SK-N-SH (cell line): Measurements from ENCODE around the gene CC2D2A. TPM values are rescaled to one million over a fixed set of nuclear protein-coding genes. Genes with fewer than 3 reads are reported as not detected.

ENCODE experiments used
- CTCF ChIA-PET: fragments of 300-600, 350-600 bp; formaldehyde crosslinking; extraction: SDS; loops from one replicate; lab custom pipeline; 2021; lab: Yijun Ruan, JAX
- POLR2A ChIA-PET: fragments of 350-600 bp; sonication (Branson Sonifier 250); formaldehyde crosslinking; extraction: SDS; loops from one replicate; lab custom pipeline; 2020; ENCODE audit warnings: antibody characterized with exemption, inconsistent platforms; lab: Yijun Ruan, JAX
- DNase-seq: peaks from one replicate; pipeline ENCODE4 v3.0.0; 2012
- H2AFZ ChIP-seq: fragments of 200-600 bp; sonication (generic); 2 replicates; pipeline ENCODE4 v1.8.1; 2016; ENCODE audit warnings: antibody characterized with exemption, mild to moderate bottlenecking, low read depth
- H3F3A ChIP-seq: fragments of 200-600 bp; sonication (generic); replicated peaks from 2 replicates; pipeline ENCODE3; 2016; ENCODE audit warnings: antibody characterized with exemption, mild to moderate bottlenecking; ENCODE audit not compliant: insufficient read depth
- H3K27ac ChIP-seq, 2 experiments: fragments of 200-500 bp in 1 of 2; fragments of 200-600 bp in 1 of 2; sonication (Bioruptor generic) in 1 of 2; sonication (generic), shearing (Covaris generic) in 1 of 2; 2 replicates each; pipeline versions ENCODE4 v1.5.1 to v1.6.1; 2014 to 2016; ENCODE audit warnings: low read depth in 2 of 2, inconsistent platforms in 1 of 2, low read length in 1 of 2, mild to moderate bottlenecking in 1 of 2, mixed read lengths in 1 of 2
- H3K27me3 ChIP-seq: fragments of 200-600 bp; sonication (generic), shearing (Covaris generic); 2 replicates; pipeline ENCODE4 v1.6.1; 2016; ENCODE audit warnings: mixed run types; ENCODE audit not compliant: insufficient read depth
- H3K36me3 ChIP-seq, 2 experiments: fragments of 200-500 bp in 1 of 2; fragments of 200-600 bp in 1 of 2; sonication (Bioruptor generic) in 1 of 2; sonication (generic) in 1 of 2; replicated peaks in 1 of 2; 2 replicates each; pipeline versions ENCODE3 to v1.5.1; 2014 to 2016; ENCODE audit warnings: low read length in 1 of 2, mild to moderate bottlenecking in 1 of 2; ENCODE audit not compliant: insufficient read depth in 2 of 2, control insufficient read depth in 1 of 2
- H3K4me1 ChIP-seq, 2 experiments: fragments of 200-500 bp in 1 of 2; fragments of 200-600 bp in 1 of 2; sonication (Bioruptor generic) in 1 of 2; sonication (generic), shearing (Covaris generic) in 1 of 2; 2 replicates each; pipeline versions ENCODE4 v1.5.1 to v1.6.1; 2014 to 2016; ENCODE audit warnings: low read depth in 1 of 2, low read length in 1 of 2, mixed run types in 1 of 2; ENCODE audit not compliant: insufficient read depth in 2 of 2, control insufficient read depth in 1 of 2
- H3K4me2 ChIP-seq: fragments of 200-600 bp; sonication (generic), shearing (Covaris generic); 2 replicates; pipeline ENCODE4 v1.6.1; 2017; ENCODE audit warnings: mixed run types
- H3K4me3 ChIP-seq, 2 experiments: fragments of 200-500 bp in 1 of 2; fragments of 200-600 bp in 1 of 2; sonication (Bioruptor generic) in 1 of 2; sonication (generic), shearing (Covaris generic) in 1 of 2; 2 replicates each; pipeline versions ENCODE4 v1.5.1 to v1.8.1; 2014 to 2016; ENCODE audit warnings: low read depth in 2 of 2, inconsistent platforms in 1 of 2, low read length in 1 of 2, mild to moderate bottlenecking in 1 of 2, mixed read lengths in 1 of 2, moderate library complexity in 1 of 2
- H3K79me2 ChIP-seq: fragments of 200-600 bp; sonication (generic); 2 replicates; pipeline ENCODE4 v1.8.1; 2017; ENCODE audit warnings: mild to moderate bottlenecking; ENCODE audit not compliant: insufficient read depth
- H3K9ac ChIP-seq: fragments of 200-600 bp; sonication (generic); 2 replicates; pipeline ENCODE4 v1.6.1; 2017; ENCODE audit warnings: mixed run types
- H3K9me2 ChIP-seq: fragments of 200-600 bp; sonication (generic); 2 replicates; pipeline ENCODE4 v1.6.1; 2017; ENCODE audit warnings: mixed run types
- H3K9me3 ChIP-seq: fragments of 200-600 bp; sonication (generic); 2 replicates; pipeline ENCODE4 v1.6.1; 2017; ENCODE audit warnings: mixed run types, mild to moderate bottlenecking, moderate library complexity
- H4K20me1 ChIP-seq: fragments of 200-600 bp; sonication (generic); 2 replicates; pipeline ENCODE4 v1.6.1; 2017; ENCODE audit warnings: mild to moderate bottlenecking, mixed run types; ENCODE audit not compliant: insufficient read depth
- ELF1 ChIP-seq: IDR thresholded peaks from 2 replicates; pipeline ENCODE4 v1.4.0; 2012
- EZH2phosphoT487 ChIP-seq: fragments of 200-600 bp; sonication (generic); IDR thresholded peaks from 2 replicates; pipeline ENCODE4 v1.6.1; 2017; ENCODE audit warnings: low read depth, mixed run types, mild to moderate bottlenecking, antibody characterized with exemption, moderate library complexity, borderline replicate concordance
- FOSL2 ChIP-seq: IDR thresholded peaks from 2 replicates; pipeline ENCODE4 v1.4.0; 2012; ENCODE audit warnings: low read depth, mild to moderate bottlenecking, moderate library complexity, borderline replicate concordance
- GABPA ChIP-seq: IDR thresholded peaks from 2 replicates; pipeline ENCODE4 v1.4.0; 2012; ENCODE audit warnings: low read depth, mild to moderate bottlenecking
- GATA2 ChIP-seq: sonication (generic); formaldehyde crosslinking; IDR thresholded peaks from 2 replicates; pipeline ENCODE4 v1.5.0; 2020; ENCODE audit warnings: mild to moderate bottlenecking, missing genetic modification reagents
- JUND ChIP-seq: IDR thresholded peaks from 2 replicates; pipeline ENCODE4 v1.4.0; 2012
- MAX ChIP-seq: IDR thresholded peaks from 2 replicates; pipeline ENCODE4 v1.4.0; 2012; ENCODE audit warnings: low read depth
- MXI1 ChIP-seq: IDR thresholded peaks from 2 replicates; pipeline ENCODE4 v1.6.1; 2012; ENCODE audit warnings: mild to moderate bottlenecking, low read depth, low read length, improper control_type of control experiment
- NRF1 ChIP-seq: IDR thresholded peaks from 2 replicates; pipeline ENCODE4 v1.6.1; 2012; ENCODE audit warnings: low read depth, mild to moderate bottlenecking, low read length
- RAD21 ChIP-seq: IDR thresholded peaks from 2 replicates; pipeline ENCODE4 v1.6.1; 2012; ENCODE audit warnings: mild to moderate bottlenecking, low read length
- REST ChIP-seq: IDR thresholded peaks from 2 replicates; pipeline ENCODE4 v1.6.1; 2012; ENCODE audit warnings: mild to moderate bottlenecking, low read depth, low read length, moderate library complexity
- SIN3A ChIP-seq: IDR thresholded peaks from 2 replicates; pipeline ENCODE4 v1.6.1; 2012; ENCODE audit warnings: low read depth, mild to moderate bottlenecking, low read length, moderate library complexity, borderline replicate concordance
- TAF1 ChIP-seq: IDR thresholded peaks from 2 replicates; pipeline ENCODE4 v1.6.1; 2012; ENCODE audit warnings: low read depth, mild to moderate bottlenecking, low read length, moderate library complexity, borderline replicate concordance
- TCF12 ChIP-seq: IDR thresholded peaks from 2 replicates; pipeline ENCODE4 v1.4.0; 2012
- YY1 ChIP-seq: IDR thresholded peaks from 2 replicates; pipeline ENCODE4 v1.4.0; 2012; ENCODE audit warnings: low read depth, mild to moderate bottlenecking
- ZBTB33 ChIP-seq: IDR thresholded peaks from 2 replicates; pipeline ENCODE4 v1.4.0; 2012; ENCODE audit warnings: low read depth, borderline replicate concordance
- WGBS: methylation state at CpG from one replicate; pipeline ENCODE4 v1.1.6; 2017; ENCODE audit warnings: low lambda C conversion rate; 5-methylcytosine and 5-hydroxymethylcytosine counted together
- polyA plus RNA-seq, 3 experiments: library from polyadenylated mRNA; depleted of rRNA; stranded (reverse); fragments of >200 nt; gene quantifications; 2 replicates each; pipeline ENCODE4 v1.2.3, GENCODE V29; 2012

CC2D2A gene
- polyA plus RNA-seq, 1 of the 3 experiments (the other 2 are of a cell fraction) = 17.8 TPM

GRCh38 chr4:15479089-15479912, 9.6 kb downstream of the CC2D2A start (continued):
- no peak for TF ChIP-seq REST
- TF ChIP-seq GABPA = no peak
- no peak for TF ChIP-seq EZH2phosphoT487
- TF ChIP-seq GATA2 (CRISPR knock-in tag) = no peak
- TF ChIP-seq TAF1 = no peak; the same call in 1 of the 2 replicates
- peak; percentile 92 for TF ChIP-seq YY1
- no peak for TF ChIP-seq ELF1
- no peak for TF ChIP-seq SIN3A

- Histone ChIP-seq H4K20me1 (no peaks in the 10 kb centered on the region), H3K9ac (peak overlapping the region; percentile 69), H3K79me2 (no peaks in the 10 kb centered on the region), H3K4me2 (peak overlapping the region; percentile 77), H3K27me3 (no peaks in the 10 kb centered on the region), H2AFZ (peak overlapping the region; percentile 84), H3K9me2 (no peaks in the 10 kb centered on the region), H3F3A (no peaks in the 10 kb centered on the region), H3K4me1 (peaks cover 10% of the 10 kb centered on the region in 2 experiments; a peak in 3 of 4 replicates), H3K4me3 (peak overlapping the region; percentile 49 to 55), H3K9me3 (no peaks in the 10 kb centered on the region), H3K36me3 (peaks cover 5 to 13% of the 10 kb centered on the region in 2 experiments), H3K27ac (peak overlapping the region in 1 of 2 experiments; percentile 93; a peak in 2 of 4 replicates)
- no peak for TF ChIP-seq ELF1
- no peak for TF ChIP-seq TCF12
- TF ChIP-seq ZBTB33 = no peak
- no peak for TF ChIP-seq MXI1
- TF ChIP-seq TAF1 = no peak
- no peak for TF ChIP-seq FOSL2
- no peak for TF ChIP-seq RAD21
- no peak for TF ChIP-seq JUND
- no peak for TF ChIP-seq YY1
- TF ChIP-seq MAX = no peak
- TF ChIP-seq NRF1 = no peak
- TF ChIP-seq REST = no peak
- TF ChIP-seq GATA2 (CRISPR knock-in tag) = no peak
- DNase-seq = no peak
- ChIA-PET POLR2A (interaction anchor here (0.9 to 1.5 kb wide), 6 partner anchors 10 to 326 kb away, joined by 3 to 23 read pairs (median 5); partner anchors contain the start of genes CC2D2A and FBXL5), CTCF (interaction anchor here (0.7 to 3.2 kb wide), 25 partner anchors 10 to 1820 kb away, joined by 3 to 23 read pairs (median 4); partner anchors contain the start of genes CC2D2A and FBXL5)
- WGBS = 46% methylated on average over 3 of the region's 3 CpGs
Measured at GRCh38 chr4:15479913-15480185, 10.2 kb downstream of the CC2D2A start.
